K562 (cell line): ENCODE measurements around the gene TTLL9.

Experiments used
- EP300 ChIP-seq: IDR thresholded peaks from 2 replicates; pipeline ENCODE4 v1.6.1; 2012; ENCODE audit warnings: low read length, improper control_type of control experiment
- FOXM1 ChIP-seq, 2 experiments: fragments of 450-650 bp in 1 of 2; sonication (generic) in 1 of 2; formaldehyde crosslinking in 1 of 2; IDR thresholded peaks; 2 replicates each; pipeline versions ENCODE4 v1.6.1 to v1.9.0; 2017 to 2022; ENCODE audit warnings: low read depth in 2 of 2, mild to moderate bottlenecking in 2 of 2, missing genetic modification reagents in 1 of 2, moderate library complexity in 1 of 2
- HNRNPLL ChIP-seq: fragments of 200-400 bp; formaldehyde crosslinking; IDR thresholded peaks from 2 replicates; pipeline ENCODE4 v1.6.1; 2017; ENCODE audit warnings: low read length, low read depth, mild to moderate bottlenecking; ENCODE audit not compliant: poor library complexity, severe bottlenecking
- ZNF644 ChIP-seq: fragments of 200-800 bp; sonication (Bioruptor generic); IDR thresholded peaks from 2 replicates; pipeline ENCODE4 v1.6.1; 2016; ENCODE audit warnings: low read depth, missing genetic modification characterization, missing compliant biosample characterization

GRCh38 chr20:31824125-31824485, 46.3 kb upstream of the TTLL9 start:
- TF ChIP-seq FOXM1 (IDR thresholded peaks at IDR 0.05; ENCODE audit: low read depth) (no peak), FOXM1 (CRISPR knock-in tag; IDR thresholded peaks at IDR 0.05; ENCODE audit: low read depth) (no peak), HNRNPLL (no peak), EP300 (no peak), ZNF644 (tag) (no peak)
